Activated CD4-positive, alpha-beta T cell treated with anti-CD3 and anti-CD28 coated beads for 48 hours (primary cell): ENCODE results near the gene SNX1.
A peak's percentile ranks its signal among the peaks of the same experiment; 100 is the strongest.
"Not testable (repeated sequence)": the region's sequence is repeated elsewhere in the genome, so short reads cannot be mapped to it uniquely, and the experiment has no call there.

ENCODE experiments used
- DNase-seq: peaks from one replicate; pipeline ENCODE4 v3.0.0-alpha.2; 2020

SNX1 gene, protein sequence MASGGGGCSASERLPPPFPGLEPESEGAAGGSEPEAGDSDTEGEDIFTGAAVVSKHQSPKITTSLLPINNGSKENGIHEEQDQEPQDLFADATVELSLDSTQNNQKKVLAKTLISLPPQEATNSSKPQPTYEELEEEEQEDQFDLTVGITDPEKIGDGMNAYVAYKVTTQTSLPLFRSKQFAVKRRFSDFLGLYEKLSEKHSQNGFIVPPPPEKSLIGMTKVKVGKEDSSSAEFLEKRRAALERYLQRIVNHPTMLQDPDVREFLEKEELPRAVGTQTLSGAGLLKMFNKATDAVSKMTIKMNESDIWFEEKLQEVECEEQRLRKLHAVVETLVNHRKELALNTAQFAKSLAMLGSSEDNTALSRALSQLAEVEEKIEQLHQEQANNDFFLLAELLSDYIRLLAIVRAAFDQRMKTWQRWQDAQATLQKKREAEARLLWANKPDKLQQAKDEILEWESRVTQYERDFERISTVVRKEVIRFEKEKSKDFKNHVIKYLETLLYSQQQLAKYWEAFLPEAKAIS

DNA sequence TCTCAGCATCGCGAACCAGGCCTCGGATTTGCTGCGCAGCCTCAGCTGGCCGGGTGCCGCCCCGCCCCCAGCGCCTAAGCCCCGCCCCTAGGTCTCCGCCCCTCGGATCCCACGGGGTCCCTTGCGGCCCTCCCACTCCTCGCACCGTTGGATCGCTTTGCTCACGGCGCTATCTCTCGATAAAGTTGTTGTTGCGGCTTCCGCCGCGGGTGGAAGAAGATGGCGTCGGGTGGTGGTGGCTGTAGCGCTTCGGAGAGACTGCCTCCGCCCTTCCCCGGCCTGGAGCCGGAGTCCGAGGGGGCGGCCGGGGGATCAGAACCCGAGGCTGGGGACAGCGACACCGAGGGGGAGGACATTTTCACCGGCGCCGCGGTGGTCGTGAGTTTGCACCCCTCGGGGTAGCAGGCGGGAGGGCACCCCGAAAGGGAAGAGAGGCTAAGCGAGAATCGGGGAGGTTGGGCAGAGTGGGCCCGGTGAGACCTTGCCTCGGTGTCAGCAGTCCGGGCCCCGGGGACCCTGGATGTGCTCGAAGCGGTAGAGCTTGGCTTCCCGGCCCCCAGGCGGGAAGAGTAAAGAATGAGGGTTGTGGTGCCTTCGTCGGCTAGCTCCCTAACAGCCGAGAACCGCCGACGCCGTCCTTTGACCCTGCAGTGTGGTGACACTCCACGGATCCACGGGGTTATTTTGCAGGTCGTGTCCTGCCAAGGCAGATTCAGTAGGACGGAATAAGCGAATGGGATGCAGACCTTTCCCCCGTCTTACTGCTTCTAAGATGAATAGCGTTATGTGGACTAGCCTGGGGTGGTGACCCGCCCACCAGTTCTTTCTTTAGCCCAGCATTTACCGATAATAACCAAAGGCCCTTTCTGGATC, at the start of gene SNX1:
Gene SNX1, plus strand, starts transcription at position 188 of the 873 bp plus-strand sequence. Its CDS starts 32 bp downstream, at position 220.
- DNase-seq = peak; percentile 98

DNA sequence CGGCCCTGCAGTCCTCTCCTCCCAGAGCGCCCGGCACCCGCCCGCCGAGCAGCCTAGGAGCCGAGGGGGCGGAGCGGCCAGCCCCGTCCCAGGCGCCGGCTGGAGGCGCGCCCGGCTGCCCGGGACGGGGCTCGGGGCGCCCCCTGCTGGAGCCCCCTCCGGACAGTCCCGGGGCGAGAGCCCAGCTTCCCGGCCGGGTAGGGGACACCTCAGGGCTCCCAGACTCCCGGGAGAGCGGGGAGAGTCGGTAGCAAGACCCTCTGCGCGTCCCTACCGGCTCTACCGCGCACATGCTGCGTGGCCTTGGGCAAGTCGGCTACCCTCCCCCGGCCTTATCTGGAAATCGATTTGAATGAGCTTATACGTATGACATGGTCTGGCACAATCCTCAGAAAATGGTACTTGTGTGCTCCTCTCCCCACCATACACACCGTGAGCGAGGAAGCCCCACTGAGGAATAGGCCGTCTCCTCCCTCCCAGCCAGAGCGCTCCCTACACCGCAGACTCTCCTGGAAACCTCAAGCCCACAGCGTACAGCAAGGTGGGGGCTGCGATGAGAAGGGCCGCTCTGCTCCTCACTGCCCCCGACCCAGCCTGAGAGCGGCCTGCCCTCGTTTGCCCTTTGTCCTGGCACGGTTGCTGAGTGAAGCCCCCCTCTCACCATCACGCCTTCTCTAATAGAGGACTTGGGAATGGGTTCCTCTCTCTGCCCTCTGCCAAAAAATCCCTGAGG, 49.2 kb upstream of the SNX1 start, which contains the start of gene DAPK2:
Gene DAPK2, minus strand, starts transcription at position 65 of the 733 bp plus-strand sequence. CDS start 6,224 bp downstream, outside the sequence.
- peak; percentile 65 for DNase-seq

DNA sequence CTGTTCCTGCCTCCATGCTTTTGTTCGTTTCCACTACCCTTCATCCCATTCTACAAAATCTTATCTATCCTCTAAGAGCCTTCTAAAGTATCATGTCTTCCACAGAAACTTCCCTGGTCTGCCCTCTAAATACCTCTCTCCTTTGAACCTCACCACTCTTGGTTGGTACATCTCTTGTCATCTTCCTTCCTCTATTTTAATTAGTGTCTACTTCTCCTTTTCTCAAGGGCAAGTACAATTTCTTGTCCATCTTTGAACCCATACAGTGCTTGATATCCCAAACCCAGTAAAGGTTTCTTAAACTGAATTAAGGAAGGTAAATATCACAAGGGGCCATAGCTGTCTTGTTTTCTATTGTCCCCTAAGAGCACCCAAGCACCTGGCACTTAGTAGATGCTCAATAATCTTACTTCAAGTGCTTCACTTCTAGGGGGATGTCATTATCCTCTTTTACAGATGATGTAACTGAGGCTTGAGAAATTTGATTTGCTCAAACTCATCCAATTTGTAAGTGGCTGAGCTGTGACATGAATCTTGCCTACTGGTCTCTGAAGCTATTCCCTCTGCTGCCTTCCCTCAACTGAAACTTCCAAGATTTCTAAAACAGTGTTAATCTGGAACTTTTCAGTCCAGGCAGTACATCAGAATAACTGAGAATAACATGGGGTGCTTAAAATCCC, 46.9 kb upstream of the SNX1 start:
- no peak for DNase-seq

DNA sequence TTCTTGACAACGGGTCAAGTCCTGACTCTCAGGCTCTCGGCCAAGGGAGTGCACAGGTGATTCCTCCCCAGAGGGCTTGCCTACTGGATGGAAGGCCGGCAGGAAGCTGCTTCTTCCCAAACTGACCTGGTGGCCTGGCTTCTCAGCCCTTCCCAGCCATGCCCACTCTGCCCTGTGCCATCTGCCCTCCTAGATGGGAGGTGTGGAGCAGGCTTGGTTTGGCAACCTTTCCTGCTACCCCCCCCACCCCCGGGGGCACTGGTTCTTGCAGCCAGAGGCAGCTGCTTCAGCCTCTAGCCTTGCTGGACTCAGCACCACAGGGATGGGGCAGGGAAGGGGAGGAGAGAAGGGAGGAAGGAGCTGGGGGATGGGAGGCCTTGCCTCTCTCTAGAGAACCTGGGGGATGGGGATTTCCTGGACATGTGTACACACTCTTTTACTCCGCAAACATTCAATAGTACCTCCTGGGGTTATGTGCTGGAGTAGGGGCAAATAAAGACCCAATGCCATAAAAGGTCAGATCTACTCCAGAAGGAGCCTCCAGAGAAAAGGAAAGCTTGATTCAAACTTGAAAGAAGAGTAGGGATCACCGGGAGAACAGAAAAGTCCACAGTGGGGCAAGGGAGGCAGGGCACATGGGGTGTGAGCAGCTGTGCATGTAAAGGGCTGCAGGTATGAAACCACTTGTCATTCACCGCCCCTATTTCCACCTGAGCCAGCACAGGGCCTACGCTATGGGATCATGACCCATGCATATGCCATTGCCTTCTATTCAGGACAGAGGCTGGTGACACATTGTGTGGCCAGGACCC, 45.3 kb upstream of the SNX1 start:
- DNase-seq = no peak

DNA sequence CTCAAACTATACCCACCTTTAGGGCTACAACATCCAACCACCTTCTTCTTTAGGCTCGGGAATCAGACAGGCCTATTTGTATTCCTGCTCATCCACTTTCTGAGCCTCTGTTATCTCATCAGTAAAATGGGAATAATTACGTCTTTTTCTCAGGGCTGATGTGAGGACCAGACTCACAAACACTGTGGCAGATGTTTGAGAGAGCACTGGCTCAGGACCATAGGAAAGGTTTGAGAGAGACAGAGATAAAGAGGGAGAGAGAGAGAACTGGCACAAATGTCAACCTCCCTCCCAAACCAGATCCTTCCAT, 44.7 kb upstream of the SNX1 start:
- DNase-seq = no peak

DNA sequence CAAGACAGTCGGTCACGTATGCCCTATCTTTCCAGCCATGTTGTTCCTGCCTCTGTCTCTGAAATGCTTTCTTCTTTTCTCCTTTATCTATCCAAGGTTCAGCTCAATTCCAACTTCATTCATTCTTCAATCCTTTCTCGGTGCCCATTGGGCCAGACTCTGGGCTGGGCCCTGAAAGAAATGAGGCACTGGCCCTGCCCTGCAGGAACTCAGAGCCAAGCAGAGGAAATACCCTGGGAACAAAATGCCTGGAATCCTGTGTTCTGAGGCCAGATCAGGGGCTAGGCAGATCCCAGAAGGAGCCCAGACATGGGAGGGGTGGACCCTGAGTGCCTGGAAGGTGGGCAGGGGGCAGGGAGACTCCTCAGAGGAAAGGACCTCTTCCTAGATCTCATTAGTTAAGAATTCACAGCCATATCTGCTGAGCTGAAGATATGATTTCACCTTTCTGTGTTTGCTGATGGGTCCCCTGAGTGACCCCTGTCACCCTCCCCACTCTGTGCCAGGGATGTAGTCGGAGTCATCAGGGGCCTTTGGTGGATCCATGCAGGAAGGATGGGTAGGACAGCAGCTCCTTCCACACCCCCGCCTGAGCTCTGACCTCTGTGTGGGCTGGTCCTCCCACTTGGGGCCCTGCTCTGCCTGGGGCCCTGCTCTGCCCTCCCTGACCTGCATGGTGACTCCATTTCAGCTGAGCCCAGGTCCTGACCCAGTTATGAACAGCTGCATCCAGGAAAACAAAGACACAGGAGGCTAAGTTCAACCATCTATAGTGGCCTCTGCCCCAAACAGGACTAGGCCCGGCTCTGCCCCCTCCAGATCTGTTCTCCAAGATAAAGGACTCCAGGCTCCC, 44.1 kb upstream of the SNX1 start:
- DNase-seq = no peak

DNA sequence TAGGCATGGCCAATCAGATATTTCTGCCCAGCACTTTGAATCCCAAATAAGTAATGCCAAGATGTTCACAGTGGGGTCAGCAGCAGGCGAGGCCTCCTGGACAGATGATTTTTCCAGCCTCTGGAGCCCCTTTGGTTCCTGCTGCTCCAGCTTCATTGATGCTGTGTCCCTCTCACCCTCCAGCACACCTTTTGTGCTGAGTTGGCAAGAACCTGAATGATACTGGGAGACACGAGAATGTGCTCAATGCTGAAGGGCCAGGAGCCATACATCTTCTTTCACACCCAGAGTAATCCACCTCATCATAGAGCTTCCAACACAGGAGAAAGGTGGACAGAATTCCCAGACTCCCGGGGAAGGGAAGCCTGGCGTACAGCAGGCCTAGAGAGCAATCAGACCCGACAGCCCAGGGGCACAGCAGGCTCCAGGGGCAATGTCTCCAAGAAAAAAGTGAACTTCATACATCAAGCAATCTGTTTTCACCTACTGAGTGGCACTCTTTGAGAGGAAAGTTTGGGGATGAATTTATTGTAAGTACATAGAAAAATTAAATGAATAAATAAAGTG, 42.8 kb upstream of the SNX1 start:
- no peak for DNase-seq

DNA sequence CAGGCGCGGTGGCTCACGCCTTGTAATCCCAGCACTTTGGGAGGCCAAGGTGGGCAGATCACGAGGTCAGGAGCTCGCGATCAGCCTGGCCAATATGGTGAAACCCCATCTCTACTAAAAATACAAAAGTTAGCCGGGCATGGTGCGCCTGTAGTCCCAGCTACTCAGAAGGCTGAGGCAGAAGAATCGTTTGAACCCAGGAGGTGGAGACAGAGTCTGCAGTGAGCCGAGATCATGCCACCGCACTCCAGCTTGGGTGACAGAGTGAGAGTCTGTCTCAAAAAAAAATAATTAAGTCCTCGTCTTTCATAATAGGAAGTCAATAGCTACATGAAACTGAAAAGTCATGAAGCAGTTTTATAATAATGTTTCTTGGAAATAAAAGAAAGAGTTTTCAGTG, 42.1 kb upstream of the SNX1 start:
- not testable (repeated sequence) for DNase-seq

DNA sequence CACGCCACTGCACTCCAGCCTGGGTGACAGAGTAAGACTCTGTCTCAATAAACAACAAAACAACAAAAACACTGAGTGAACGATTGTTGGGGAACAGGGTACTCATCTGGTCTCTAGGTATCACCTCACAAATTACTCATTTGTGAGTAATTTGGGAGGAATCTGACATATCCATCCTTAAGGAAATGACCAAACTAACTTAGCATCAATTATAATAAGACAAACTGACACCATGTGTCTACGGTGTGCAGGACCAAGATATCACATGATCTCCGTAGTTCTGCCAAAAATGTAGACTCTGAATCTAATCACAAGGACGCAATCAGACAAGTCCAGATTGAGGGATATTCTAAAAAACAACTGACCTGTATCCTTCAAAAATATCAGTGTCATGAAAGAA, 37.5 kb upstream of the SNX1 start:
- DNase-seq = no peak

DNA sequence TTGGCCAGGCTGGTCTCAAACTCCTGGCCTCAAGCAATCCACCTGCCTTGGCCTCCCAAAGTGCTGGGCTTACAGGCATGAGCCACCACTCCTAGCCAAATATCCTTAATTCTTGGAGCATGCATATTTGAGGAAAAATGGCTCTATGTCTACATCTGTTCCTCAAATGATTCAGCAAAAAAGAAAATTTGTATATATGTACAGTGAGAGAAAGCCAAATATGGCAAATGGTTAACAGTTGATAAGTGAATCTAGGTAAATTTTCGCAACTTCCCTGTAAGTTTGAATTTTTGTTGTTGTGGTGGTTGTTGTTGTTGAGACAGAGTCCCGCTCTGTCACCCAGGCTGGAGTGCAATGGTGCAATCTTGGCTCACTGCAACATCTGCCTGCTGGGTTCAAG, 36.7 kb upstream of the SNX1 start:
- not testable (repeated sequence) for DNase-seq

DNA sequence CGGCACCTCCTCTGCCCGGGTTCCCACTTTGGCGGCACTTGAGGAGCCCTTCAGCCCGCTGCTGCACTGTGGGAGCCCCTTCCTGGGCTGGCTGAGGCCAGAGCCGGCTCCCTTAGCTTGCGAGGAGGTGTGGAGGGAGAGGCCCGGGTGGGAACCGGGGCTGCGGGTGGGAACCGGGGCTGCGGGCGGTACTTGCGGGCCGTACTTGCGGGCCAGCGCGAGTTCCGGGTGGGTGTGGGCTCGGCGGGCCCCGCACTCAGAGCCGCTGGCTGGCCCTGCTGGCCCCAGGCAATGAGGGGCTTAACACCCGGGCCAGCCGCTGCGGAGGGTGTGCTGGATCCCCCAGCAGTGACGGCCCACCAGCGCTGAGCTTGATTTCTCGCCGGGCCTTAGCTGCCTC, 35.1 kb upstream of the SNX1 start:
- DNase-seq = no peak

DNA sequence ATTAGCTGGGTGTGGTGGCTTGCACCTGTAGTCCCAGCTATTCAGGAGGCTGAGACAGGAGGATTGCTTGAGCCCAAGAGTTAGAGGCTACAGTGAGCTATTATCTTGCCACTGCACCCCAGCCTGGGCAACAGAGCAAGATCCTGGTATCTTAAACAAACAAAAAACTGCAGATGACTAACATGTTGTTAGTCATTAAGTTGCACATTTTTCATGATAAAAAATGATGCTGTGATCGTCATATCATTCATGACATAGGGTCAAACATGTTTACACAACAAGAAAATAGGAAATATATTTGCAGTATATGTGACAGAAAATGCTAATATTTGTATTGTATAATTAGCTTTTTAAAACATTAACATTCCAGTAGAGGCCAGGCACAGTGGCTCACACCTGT, 29.3 kb upstream of the SNX1 start:
- DNase-seq = no peak

DNA sequence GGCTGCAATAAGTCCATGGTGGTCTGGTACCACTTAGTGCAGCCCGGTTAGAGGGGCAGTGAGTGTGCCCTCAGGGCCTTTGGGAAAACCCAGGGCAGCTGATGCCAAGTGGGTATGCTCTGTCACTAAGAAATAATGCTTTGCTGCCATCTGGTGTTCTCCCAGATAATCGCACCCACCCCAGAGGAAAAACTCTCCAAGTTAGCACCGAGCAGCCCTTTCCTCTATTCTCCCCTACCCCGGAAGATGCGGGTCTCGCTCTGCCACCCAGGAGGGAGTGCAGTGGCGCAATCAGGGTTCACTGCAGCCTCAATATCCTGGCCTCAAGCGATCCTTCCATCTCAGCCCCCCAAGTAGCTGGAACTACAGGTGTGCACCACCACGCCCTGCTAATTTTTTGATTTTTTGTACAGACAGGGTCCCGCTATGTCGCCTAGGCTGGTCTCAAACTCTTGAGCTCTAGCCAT, 28.2 kb upstream of the SNX1 start:
- peak; percentile 76 for DNase-seq

DNA sequence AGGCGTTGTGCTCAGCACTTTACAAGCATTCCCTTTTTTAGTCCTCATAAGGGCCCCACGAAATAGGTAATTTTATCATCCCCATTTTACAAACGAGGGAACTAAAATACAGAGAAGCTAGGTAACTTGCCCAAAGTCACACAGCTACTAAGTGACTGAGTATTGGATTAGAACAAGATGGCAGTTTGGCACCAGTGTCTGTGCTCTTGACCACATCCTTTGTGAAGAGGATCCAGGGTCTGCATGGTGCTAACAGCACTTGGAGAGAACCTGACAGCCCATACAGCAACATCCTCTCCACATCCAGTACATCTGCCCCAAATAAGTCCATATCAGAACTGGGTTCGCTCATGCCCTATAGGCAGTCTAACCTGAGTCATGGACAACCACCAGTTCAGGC, 27.6 kb upstream of the SNX1 start:
- no peak for DNase-seq

DNA sequence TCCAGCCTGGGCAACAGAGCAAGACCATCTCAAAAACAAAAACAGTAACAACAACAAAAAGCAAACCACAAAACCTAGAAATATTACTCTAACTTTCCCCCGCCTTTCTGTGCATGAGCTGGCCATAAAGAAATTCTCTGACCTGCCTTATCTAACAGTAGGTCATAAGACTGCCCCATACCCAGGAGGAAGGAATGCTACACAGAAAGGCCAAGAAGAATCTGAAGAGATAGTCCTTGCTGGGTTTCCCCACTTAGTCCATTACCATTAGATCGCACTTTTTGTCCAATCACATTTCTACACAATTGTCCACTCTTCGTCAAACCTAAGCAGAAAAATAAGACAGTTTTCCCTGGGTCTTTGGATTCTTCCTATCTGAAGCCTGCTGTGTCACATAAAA, 25.7 kb upstream of the SNX1 start:
- DNase-seq = no peak

DNA sequence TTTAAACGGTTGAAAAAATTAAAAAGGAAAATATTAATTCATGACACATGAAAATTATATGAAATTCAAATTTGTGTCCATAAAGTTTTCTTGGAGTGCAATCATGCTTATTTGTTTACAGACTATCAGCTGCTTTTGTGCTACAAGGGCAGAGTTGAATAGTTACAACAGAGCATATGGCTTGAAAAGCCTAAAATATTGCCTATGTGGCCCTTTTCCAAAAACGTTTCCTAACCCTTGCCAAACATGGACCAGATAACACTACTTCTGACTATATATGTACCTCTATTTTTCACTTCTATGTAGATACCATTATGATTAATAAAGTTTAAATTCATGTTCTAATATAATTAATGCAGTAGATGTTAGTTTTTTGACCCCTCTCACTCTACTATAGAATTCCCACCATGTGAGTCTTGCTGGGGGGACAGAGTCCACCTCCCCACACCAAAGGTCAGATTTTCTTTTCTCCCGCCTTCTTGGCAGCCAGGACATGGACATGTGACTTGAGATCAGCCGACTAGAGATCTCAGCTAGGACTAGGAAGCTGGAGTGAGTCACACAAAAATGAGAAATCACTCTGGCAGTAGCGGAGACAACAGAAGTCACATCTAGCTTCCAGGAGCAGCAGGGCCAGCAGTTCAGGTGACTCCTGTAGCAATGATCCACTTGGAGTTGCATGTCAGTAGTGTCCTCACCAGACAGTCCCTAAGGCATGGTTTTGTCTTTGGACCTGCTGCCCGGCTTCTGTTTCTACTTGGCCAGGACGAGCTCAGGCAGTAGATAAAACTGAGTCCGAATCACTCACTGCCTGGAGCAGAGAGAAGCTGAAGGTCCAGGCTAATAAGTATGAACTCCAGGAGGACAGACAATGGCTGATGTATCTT, 24.6 kb upstream of the SNX1 start:
- DNase-seq = no peak

DNA sequence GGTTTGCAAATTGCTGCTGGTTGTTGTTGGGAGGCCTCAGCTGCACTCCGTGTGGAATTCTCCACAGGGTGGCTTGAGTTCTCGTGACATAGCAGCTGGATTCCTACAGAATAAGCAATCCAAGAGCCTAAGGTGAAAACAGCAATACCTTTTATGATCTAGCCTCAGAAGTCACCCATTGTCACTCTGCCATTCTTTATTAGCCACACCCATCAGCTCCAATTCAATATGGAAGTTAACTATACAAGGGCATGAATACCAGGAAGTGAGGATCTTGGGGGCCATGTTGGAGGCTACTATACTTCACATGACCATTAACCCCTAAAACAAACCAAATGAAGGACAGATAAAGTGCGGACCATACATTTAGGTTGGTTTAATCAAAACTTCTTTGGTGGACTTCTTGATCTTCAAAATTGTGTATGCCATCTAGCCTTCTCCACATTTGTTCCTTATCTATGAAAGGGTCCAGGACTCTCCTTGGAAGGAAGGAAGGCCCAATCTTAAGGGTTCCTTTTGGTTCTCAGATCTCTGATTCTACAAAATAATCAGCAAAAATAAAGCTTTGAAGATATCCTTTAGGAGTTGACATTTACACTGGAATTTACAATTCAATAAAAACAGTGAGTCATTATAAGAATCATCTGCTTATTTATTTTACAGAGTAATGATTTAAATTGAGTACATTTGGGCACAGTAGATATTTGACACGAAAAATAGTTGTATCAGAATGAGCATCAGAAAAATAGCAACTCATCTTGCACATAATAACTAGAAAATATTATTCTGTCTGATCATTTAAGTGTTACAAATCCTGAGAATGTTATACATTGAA, 23.6 kb upstream of the SNX1 start:
- DNase-seq = no peak

DNA sequence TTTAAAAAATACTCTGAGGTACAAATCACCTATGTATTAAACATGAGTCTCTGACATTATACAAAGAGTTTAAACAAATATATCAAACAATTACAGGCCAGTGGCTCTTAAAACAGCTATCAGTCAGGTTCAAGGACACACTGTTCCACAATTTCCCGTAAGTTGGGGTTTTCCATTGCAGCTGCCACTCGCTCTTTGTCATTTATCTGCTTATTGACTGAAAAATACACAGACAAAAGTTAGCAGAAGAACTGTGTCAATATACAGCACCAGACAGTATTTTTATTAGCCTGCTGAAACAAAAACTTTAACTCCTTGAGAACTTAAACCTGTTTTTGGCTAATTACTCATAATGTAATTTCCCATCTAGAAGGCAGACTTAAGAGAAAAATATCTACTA, 23.0 kb upstream of the SNX1 start:
- no peak for DNase-seq
